ENCODE data around the gene GCGR. TPM values are rescaled to one million over a fixed set of nuclear protein-coding genes. Genes with fewer than 3 reads are reported as not detected.
"Not testable (repeated sequence)": the region's sequence is repeated elsewhere in the genome, so short reads cannot be mapped to it uniquely, and the experiment has no call there.

GCGR gene
- total RNA-seq, 4 donors from 2014 or later, result 0.52 to 3.8 (median 1.3) TPM

GRCh38 chr17:81833921-81834830, 30.2 kb downstream of the GCGR start:
- 83% methylated on average over 23 of the region's 31 CpGs for WGBS
- no peaks in the 10 kb centered on the region for H3K36me3 ChIP-seq

GRCh38 chr17:81834831-81835267, 30.9 kb downstream of the GCGR start, which contains the start of gene PPP1R27:
TSS of gene PPP1R27 (minus strand) at chr17:81835050. CDS start at chr17:81834953, 97 bp downstream.
- Histone ChIP-seq H3K27ac (no peak within 1 kb of the TSS), H3K27me3 (no peaks in the 10 kb centered on the region), H3K36me3 (no peaks in the 10 kb centered on the region), H3K4me1 (peaks cover 44% of the 10 kb centered on the region), H3K4me3 (peak within 1 kb of the TSS; percentile 60), H3K9me3 (no peaks in the 10 kb centered on the region)
- no peak for TF ChIP-seq POLR2A (IDR thresholded peaks at IDR 0.05)
- no peak for TF ChIP-seq CTCF (IDR thresholded peaks at IDR 0.05)
- no peak for TF ChIP-seq EP300 (IDR thresholded peaks at IDR 0.05)
- TF ChIP-seq POLR2AphosphoS5 (IDR thresholded peaks at IDR 0.05), result no peak
- DNase-seq (ENCODE audit: low spot score in 2 of 2), result no peak
- WGBS, result 81% methylated on average over 7 of the region's 26 CpGs

More at GRCh38 chr17:81833921-81834830, 30.2 kb downstream of the GCGR start:
- no peak overlapping the region for H3K27ac ChIP-seq
- TF ChIP-seq POLR2A (IDR thresholded peaks at IDR 0.05) (no peak), POLR2AphosphoS5 (IDR thresholded peaks at IDR 0.05) (no peak), CTCF (IDR thresholded peaks at IDR 0.05) (no peak), EP300 (IDR thresholded peaks at IDR 0.05) (no peak)
- H3K27me3 ChIP-seq, result no peaks in the 10 kb centered on the region
- H3K4me1 ChIP-seq, result peaks cover 46% of the 10 kb centered on the region
- no peaks in the 10 kb centered on the region for H3K9me3 ChIP-seq
- DNase-seq (ENCODE audit: low spot score in 2 of 2), result no peak
- peak overlapping the region; percentile 60 for H3K4me3 ChIP-seq

GRCh38 chr17:81837641-81838040, 33.7 kb downstream of the GCGR start:
- no peak for TF ChIP-seq EP300 (IDR thresholded peaks at IDR 0.05)
- TF ChIP-seq POLR2AphosphoS5 (IDR thresholded peaks at IDR 0.05), result no peak
- no peak for TF ChIP-seq POLR2A (IDR thresholded peaks at IDR 0.05)
- TF ChIP-seq CTCF (IDR thresholded peaks at IDR 0.05), result no peak
- no peak for DNase-seq (ENCODE audit: low spot score in 2 of 2)
- H3K27me3 ChIP-seq, result no peaks in the 10 kb centered on the region
- 62% methylated on average over 9 of the region's 9 CpGs for WGBS
- H3K36me3 ChIP-seq, result no peaks in the 10 kb centered on the region
- no peaks in the 10 kb centered on the region for H3K9me3 ChIP-seq
- H3K27ac ChIP-seq, result no peak overlapping the region
- H3K4me3 ChIP-seq, result no peak overlapping the region
- H3K4me1 ChIP-seq, result peaks cover 52% of the 10 kb centered on the region

- Histone ChIP-seq H3K36me3 (peaks cover 11% of the 10 kb centered on the region), H3K9me3 (no peaks in the 10 kb centered on the region), H3K4me1 (peaks cover 50% of the 10 kb centered on the region), H3K27ac (peak overlapping the region; percentile 78), H3K4me3 (no peak overlapping the region), H3K27me3 (no peaks in the 10 kb centered on the region)
- no peak for TF ChIP-seq POLR2A (IDR thresholded peaks at IDR 0.05)
- no peak for TF ChIP-seq EP300 (IDR thresholded peaks at IDR 0.05)
- no peak for TF ChIP-seq POLR2AphosphoS5 (IDR thresholded peaks at IDR 0.05)
- TF ChIP-seq CTCF (IDR thresholded peaks at IDR 0.05), result no peak
- no peak for DNase-seq (ENCODE audit: low spot score in 2 of 2)
- WGBS, result 23% methylated on average over 12 of the region's 17 CpGs
These were observed 34.9 kb downstream of the GCGR start for GRCh38 chr17:81838753-81839255.

- DNase-seq (ENCODE audit: low spot score in 2 of 2), result no peak
- 44% methylated on average over 15 of the region's 15 CpGs for whole genome bisulfite sequencing
- peaks cover 16% of the 10 kb centered on the region for H3K36me3 ChIP-seq
- no peak overlapping the region for H3K4me3 ChIP-seq
- H3K4me1 ChIP-seq, result peaks cover 46% of the 10 kb centered on the region
- no peaks in the 10 kb centered on the region for H3K9me3 ChIP-seq
- H3K27ac ChIP-seq, result peak overlapping the region; percentile 92
- TF ChIP-seq CTCF (IDR thresholded peaks at IDR 0.05) (no peak), EP300 (IDR thresholded peaks at IDR 0.05) (no peak), POLR2AphosphoS5 (IDR thresholded peaks at IDR 0.05) (peak in 1 of 3 donors; percentile 22)
- no peaks in the 10 kb centered on the region for H3K27me3 ChIP-seq
These were observed 35.4 kb downstream of the GCGR start for GRCh38 chr17:81839301-81839700.

GRCh38 chr17:81840059-81840458, 36.1 kb downstream of the GCGR start:
- not testable (repeated sequence) for H3K4me3 ChIP-seq; H3K9me3 ChIP-seq; H3K27me3 ChIP-seq; DNase-seq (ENCODE audit: low spot score in 2 of 2)
- 88% methylated on average over 4 of the region's 5 CpGs for WGBS
- Histone ChIP-seq H3K27ac (peak overlapping the region; percentile 92), H3K36me3 (peaks cover 23% of the 10 kb centered on the region), H3K4me1 (peaks cover 44% of the 10 kb centered on the region)
